Stimulated activated naive CD8-positive, alpha-beta T cell treated with anti-CD3 and anti-CD28 coated beads, Interleukin-15, Interleukin-2, amounts not matched to agents 100 U/mL and 50 U/mL, for 24 hours (primary cell): Measurements from ENCODE around the gene ZNF772.

ENCODE experiments used
- ATAC-seq: fragments of 150-1000 bp; cut with Tn5 transposase; one replicate; pipeline ENCODE4 v1.10.0; 2021
- DNase-seq: peaks from one replicate; pipeline ENCODE4 v3.0.0; 2021

Gene ZNF772

DNA sequence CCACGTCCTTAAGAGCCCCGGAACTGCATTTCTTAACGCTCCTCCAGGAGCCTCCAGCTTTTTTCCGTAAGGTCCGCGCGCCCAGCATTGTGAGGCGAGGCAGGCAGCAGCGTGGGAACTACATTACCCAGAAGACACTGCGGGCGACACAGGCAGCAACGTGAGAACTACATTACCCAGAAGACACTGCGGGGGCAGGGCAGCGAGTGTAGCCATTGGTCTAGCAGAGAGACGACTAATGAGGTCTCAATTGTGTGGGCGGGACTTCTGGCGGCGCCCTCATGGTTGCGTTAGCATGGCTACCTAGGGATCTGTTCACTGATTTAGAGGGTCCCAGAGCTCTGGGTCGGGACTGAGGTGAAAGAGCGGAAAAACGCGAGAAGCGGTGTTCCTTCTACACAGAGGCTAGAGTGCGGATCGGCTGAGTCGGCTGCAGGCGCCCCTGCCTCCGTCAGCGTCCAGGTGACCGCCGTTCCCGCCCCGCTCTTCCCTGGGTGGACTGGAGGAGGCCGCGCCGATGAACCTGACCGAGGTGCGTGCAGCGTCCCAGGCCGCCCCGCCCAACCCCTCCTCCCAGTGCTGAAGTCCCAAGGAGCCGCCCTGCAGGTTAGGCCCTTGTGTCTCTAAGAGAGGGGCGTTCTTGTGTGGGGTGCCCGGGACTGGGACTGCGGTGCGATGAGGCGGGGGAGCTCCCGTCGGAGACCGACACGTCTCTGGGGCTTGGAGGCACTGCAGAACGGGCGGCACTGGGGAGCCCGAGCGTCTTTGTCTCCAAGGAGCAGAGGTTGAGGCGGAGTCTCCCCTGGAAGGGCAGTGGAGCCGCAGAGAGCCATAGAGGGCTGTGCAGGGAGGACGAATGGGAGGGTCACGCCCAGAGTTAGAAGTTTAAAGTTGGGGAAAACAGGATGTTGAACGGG, 42.0 kb downstream of the ZNF772 start, which contains the start of gene ZNF749:
ZNF749 (plus strand) TSS at position 264 of the 917 bp plus-strand sequence; CDS start at position 518, 254 bp downstream.
- ATAC-seq (peak; percentile 99), DNase-seq (peak; percentile 95)

DNA sequence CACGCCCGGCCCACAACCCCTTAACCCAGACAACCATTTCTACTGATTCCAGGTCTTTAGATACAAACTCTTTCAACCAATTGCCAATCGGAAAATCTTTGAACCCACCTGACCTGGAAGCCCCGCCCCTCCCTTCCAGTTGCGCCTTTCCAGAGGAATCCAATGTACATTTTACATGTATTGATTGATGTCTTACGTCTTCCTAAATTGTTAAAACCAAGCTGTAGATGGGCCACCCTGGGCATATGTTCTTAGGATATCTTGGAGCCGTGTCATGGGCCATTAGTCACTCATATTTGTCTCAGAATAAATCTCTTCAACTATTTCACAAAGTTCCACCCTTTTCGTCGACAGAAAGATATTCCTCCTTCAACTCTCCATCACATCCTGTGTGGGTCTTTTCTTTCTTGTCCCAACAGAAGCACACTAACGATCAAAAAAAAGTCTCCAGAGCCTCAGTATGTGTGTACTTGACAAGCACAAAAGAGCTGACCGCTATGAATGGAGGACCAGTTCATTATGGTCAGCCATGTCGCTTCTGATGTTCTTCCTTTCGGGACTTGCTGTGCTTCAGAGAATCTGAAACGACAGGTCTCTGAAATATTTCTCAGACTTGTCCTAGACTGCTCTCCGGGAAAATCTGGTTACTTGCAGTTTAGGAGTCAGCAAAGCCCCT, 42.8 kb downstream of the ZNF772 start:
- ATAC-seq (no peak), DNase-seq (no peak)

DNA sequence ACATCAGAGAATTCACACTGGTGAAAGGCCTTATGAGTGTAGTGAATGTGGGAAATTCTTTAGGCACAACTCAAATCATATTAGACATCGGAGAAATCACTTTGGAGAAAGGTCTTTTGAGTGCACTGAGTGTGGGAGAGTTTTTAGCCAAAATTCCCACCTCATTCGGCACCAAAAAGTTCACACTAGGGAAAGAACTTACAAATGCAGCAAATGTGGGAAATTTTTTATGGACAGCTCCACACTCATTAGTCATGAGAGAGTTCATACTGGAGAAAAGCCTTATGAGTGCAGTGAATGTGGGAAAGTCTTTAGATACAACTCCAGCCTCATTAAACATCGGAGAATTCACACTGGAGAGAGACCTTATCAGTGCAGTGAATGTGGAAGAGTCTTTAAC, 56.3 kb downstream of the ZNF772 start:
- DNase-seq (no peak), ATAC-seq (no peak)

DNA sequence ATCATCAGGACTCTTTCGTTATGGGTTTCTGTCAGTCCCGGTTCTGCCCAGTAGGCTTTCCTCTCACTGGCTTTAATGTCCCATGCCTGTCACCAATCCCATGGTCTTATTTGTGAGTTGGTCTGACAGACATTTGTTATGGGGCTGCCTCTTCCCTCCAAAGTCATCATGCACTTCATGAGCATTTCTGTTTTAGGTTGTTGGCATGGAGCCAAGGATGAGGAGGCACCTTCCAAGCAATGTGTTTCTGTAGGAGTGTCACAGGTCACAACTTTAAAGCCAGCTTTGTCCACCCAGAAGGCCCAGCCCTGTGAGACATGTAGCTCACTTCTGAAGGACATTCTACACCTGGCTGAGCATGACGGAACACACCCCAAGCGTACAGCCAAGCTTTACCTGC, 57.9 kb downstream of the ZNF772 start:
- DNase-seq (no peak), ATAC-seq (no peak)
